ENCODE measurements around the gene KIAA0930. TPM values are rescaled to one million over a fixed set of nuclear protein-coding genes. Genes with fewer than 3 reads are reported as not detected.
A peak's percentile ranks its signal among the peaks of the same experiment; 100 is the strongest.

KIAA0930 gene
- total and polyA plus RNA-seq, 2 of the 4 experiments (the other 2 are of a cell fraction) = 25.3 to 34.1 TPM

DNA sequence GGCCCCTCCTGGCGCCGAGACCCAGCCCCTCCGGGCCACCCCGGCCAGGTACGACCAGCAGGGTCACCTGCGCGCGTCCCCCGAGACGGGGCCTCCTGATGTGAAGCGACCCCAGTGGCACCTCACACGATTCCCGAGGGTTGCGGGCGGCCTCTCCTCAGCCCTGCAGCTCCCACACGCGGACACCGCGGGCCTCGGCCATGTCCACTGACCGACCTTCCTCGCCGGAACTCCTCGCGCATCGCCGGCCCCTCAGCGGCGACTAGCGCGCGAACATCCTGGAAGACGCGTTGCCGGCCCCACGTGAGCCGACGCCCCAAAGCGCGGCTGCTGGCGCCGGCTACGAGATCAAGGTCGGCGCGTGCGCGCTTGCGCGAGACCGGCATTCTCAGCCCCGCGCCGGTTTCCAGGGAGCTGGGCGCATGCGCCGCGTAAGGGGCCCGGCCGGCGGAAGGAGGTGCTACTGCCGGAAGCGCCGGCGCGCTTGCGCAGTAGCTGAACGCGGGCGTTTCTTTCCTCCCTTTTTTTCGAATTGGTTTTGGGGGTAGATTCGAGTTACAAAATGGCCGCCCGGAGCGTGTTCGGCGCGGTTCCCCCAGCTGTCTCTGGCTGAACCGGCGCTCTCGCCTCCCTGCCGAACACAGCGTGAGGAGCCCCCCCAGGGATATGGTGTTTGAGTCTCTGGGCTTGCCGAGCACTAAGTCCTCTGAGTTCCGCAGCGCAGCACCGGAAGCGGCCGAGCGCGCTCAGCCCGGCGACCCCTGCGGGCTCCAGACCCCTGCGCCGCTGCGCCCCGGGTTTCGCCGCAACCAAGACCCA is 77.0 kb downstream of the KIAA0930 start, which contains the start of gene NUP50:
TSS of gene NUP50 (plus strand) at position 475 of the 819 bp plus-strand sequence. CDS start 4,253 bp downstream, outside the sequence.
- Histone ChIP-seq H3K27me3 (ENCODE audit: control insufficient read depth, insufficient read depth, low read length) (no peaks in the 10 kb centered on the region), H3K27ac (ENCODE audit: insufficient read depth, low read length) (peak within 1 kb of the TSS; percentile 84), H3K79me1 (ENCODE audit: low read depth in 1 of 2, low read length in 2 of 2) (peaks cover 20 to 68% of the 10 kb centered on the region in 2 experiments), H3K4me1 (ENCODE audit: control insufficient read depth, insufficient read depth, low read length) (peaks cover 11% of the 10 kb centered on the region), H2AFZ (replicated peaks; ENCODE audit: low read length, poor library complexity) (peak within 1 kb of the TSS; percentile 92), H3K14ac (replicated peaks; ENCODE audit: low read depth, low read length) (peak within 1 kb of the TSS; percentile 94), H4K20me1 (ENCODE audit: insufficient read depth, low read length) (peaks cover 11% of the 10 kb centered on the region; the same call in 1 of the 2 replicates), H3K36me3 (ENCODE audit: control insufficient read depth, insufficient read depth, low read length) (peaks cover 9% of the 10 kb centered on the region), H2AK5ac (ENCODE audit: low read depth, low read length) (peak within 1 kb of the TSS; percentile 59), H3K23ac (ENCODE audit: low read depth, low read length) (peak within 1 kb of the TSS; percentile 91), H3K9ac (ENCODE audit: low read depth, low read length) (peak within 1 kb of the TSS; percentile 87), H2BK15ac (ENCODE audit: low read depth, low read length) (no peak within 1 kb of the TSS; the same call in 2 of the 3 replicates), H4K5ac (ENCODE audit: low read depth, low read length) (peak within 1 kb of the TSS; percentile 30), H3K18ac (ENCODE audit: low read depth, low read length) (peak within 1 kb of the TSS; percentile 18), H3K4me3 (ENCODE audit: insufficient read depth, low read depth, low read length) (peak within 1 kb of the TSS; percentile 88), H3K9me3 (ENCODE audit: control insufficient read depth, insufficient read depth, low read length) (no peaks in the 10 kb centered on the region), H3K9me1 (ENCODE audit: insufficient read depth, low read length) (peaks cover 7% of the 10 kb centered on the region), H2BK5ac (ENCODE audit: low read depth, low read length, poor library complexity, severe bottlenecking) (peak within 1 kb of the TSS; percentile 88), H2AK9ac (replicated peaks; ENCODE audit: low read depth, low read length, poor library complexity) (peak within 1 kb of the TSS; percentile 91), H3K56ac (ENCODE audit: extremely low read depth, insufficient read depth, low read length) (peak within 1 kb of the TSS; percentile 59), H2BK20ac (ENCODE audit: low read depth, low read length) (no peak within 1 kb of the TSS), H4K91ac (ENCODE audit: insufficient read depth, low read depth, low read length) (peak within 1 kb of the TSS; percentile 76), H4K8ac (ENCODE audit: low read depth in 2 of 2, low read length in 2 of 2) (peak within 1 kb of the TSS; percentile 69 to 85), H2BK120ac (ENCODE audit: low read depth, low read length) (peak within 1 kb of the TSS; percentile 68), H3K4me2 (ENCODE audit: low read depth, low read length) (peak within 1 kb of the TSS; percentile 99), H3K4ac (ENCODE audit: low read depth, low read length) (peak within 1 kb of the TSS; percentile 44)
- ATAC-seq (ENCODE audit: low read depth) = peak; percentile 90
- ChIA-PET POLR2A (ENCODE audit: unreplicated experiment) (interaction anchor here (0.5 to 0.6 kb wide), 5 partner anchors 10 to 390 kb away, joined by 3 to 5 read pairs (median 3); no protein-coding TSS in a partner anchor), CTCF (interaction anchor here (0.6 to 0.7 kb wide), 6 partner anchors 43 to 1825 kb away, joined by 3 to 6 read pairs (median 4); partner anchors contain the start of gene FAM118A)
- BruUV-seq (replicated peaks) = no TSS peak
- in situ Hi-C loops (cut with MboI; ENCODE audit: low sequenced_read_pairs) = no loop called here
- dilution Hi-C loops (cut with HindIII; ENCODE audit: low sequenced_read_pairs, unreplicated experiment) = no loop called here
- whole genome bisulfite sequencing, 2 experiments (ENCODE audit: extremely low coverage in 2 of 2, insufficient read length in 1 of 2) = 0% methylated on average over 49 of the region's 100 CpGs; no CpG with 5 or more reads in 1 of the 2 experiments
- intact Hi-C loops (cut with micrococcal nuclease) = loop anchor here (1.0 to 2.0 kb wide), 2 partner anchors 38 to 63 kb away; no protein-coding TSS in a partner anchor
- DNase-seq = peak; percentile 96
- TF ChIP-seq FOS (IDR thresholded peaks at IDR 0.05; ENCODE audit: low read depth, low read length) (no peak), NFE2L2 (IDR thresholded peaks at IDR 0.05; ENCODE audit: low read depth, low read length) (no peak), MXI1 (IDR thresholded peaks at IDR 0.05; ENCODE audit: borderline replicate concordance, low read depth, low read length) (peak; percentile 93), CEBPB (IDR thresholded peaks at IDR 0.05; ENCODE audit: low read depth, low read length) (no peak), MAZ (IDR thresholded peaks at IDR 0.05; ENCODE audit: borderline replicate concordance, low read depth, low read length) (no peak; the same call in 1 of the 2 replicates), RFX5 (IDR thresholded peaks at IDR 0.05; ENCODE audit: low read depth, low read length) (no peak), BHLHE40 (IDR thresholded peaks at IDR 0.05; ENCODE audit: low read depth, low read length) (peak; percentile 100), MAFK (IDR thresholded peaks at IDR 0.05; ENCODE audit: low read depth, low read length) (no peak), RAD21 (IDR thresholded peaks at IDR 0.05; ENCODE audit: low read length) (peak; percentile 29), CHD1 (IDR thresholded peaks at IDR 0.05; ENCODE audit: low read depth, low read length) (peak; percentile 78; the same call in 1 of the 2 replicates)
- TF ChIP-seq, protein P1, sequence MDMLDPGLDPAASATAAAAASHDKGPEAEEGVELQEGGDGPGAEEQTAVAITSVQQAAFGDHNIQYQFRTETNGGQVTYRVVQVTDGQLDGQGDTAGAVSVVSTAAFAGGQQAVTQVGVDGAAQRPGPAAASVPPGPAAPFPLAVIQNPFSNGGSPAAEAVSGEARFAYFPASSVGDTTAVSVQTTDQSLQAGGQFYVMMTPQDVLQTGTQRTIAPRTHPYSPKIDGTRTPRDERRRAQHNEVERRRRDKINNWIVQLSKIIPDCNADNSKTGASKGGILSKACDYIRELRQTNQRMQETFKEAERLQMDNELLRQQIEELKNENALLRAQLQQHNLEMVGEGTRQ (IDR thresholded peaks at IDR 0.05; ENCODE audit: low read depth, low read length) = peak; percentile 93
- TF ChIP-seq, protein P2, sequence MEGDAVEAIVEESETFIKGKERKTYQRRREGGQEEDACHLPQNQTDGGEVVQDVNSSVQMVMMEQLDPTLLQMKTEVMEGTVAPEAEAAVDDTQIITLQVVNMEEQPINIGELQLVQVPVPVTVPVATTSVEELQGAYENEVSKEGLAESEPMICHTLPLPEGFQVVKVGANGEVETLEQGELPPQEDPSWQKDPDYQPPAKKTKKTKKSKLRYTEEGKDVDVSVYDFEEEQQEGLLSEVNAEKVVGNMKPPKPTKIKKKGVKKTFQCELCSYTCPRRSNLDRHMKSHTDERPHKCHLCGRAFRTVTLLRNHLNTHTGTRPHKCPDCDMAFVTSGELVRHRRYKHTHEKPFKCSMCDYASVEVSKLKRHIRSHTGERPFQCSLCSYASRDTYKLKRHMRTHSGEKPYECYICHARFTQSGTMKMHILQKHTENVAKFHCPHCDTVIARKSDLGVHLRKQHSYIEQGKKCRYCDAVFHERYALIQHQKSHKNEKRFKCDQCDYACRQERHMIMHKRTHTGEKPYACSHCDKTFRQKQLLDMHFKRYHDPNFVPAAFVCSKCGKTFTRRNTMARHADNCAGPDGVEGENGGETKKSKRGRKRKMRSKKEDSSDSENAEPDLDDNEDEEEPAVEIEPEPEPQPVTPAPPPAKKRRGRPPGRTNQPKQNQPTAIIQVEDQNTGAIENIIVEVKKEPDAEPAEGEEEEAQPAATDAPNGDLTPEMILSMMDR (conservative IDR thresholded peaks at IDR 0.05; ENCODE audit: low read depth, low read length) = peak; percentile 19; the same call in 1 of the 2 replicates
- TF ChIP-seq, protein P3, sequence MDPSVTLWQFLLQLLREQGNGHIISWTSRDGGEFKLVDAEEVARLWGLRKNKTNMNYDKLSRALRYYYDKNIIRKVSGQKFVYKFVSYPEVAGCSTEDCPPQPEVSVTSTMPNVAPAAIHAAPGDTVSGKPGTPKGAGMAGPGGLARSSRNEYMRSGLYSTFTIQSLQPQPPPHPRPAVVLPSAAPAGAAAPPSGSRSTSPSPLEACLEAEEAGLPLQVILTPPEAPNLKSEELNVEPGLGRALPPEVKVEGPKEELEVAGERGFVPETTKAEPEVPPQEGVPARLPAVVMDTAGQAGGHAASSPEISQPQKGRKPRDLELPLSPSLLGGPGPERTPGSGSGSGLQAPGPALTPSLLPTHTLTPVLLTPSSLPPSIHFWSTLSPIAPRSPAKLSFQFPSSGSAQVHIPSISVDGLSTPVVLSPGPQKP (IDR thresholded peaks at IDR 0.05; ENCODE audit: borderline replicate concordance, low read depth, low read length) = no peak
